ENCODE data around the gene PKP2. TPM values are rescaled to one million over a fixed set of nuclear protein-coding genes. Genes with fewer than 3 reads are reported as not detected.

Gene PKP2
- total and polyA plus RNA-seq, 4 donors = 0.91 to 10.4 (median 3.8) TPM

DNA sequence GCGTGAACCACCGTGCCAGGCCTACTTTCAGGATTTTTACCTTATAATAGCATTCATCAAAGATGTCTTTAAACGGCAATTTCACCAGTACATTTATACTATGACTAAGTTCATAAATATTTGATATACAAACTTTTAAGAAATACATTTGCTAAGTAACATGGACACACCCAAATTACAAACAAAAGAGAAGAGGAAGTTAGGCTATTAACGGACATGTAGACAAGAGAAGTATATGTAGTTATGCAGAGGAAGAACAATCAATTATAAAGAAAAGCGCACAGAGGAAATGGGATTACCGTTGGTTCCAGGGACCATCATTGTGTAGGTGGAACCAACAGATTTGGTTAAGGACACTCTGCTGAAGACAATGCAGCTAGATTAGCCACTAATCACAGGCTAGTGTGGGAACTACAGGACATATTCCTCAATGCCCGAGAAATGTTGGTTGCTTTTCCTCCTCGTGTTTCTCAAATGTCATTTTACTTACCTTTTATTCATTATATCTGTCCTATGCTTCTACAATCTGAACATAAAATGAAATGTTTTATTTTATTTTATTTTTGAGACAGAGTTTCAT lies 24.0 kb upstream of the PKP2 start:
- no peak for DNase-seq
- H3K9ac ChIP-seq (ENCODE audit: insufficient read depth in 1 of 2, low read length in 2 of 2) = no peak overlapping the region
- H3K27ac ChIP-seq (ENCODE audit: low read depth in 1 of 2, low read length in 1 of 2) = no peak overlapping the region
- WGBS, 2 donors = 52 to 61% methylated on average over 8 of the region's 8 CpGs
- H3K27me3 ChIP-seq (ENCODE audit: control insufficient read depth in 3 of 3, insufficient read depth in 3 of 3, low read length in 2 of 3) = no peaks in the 10 kb centered on the region
- H3K4me3 ChIP-seq = no peak overlapping the region
- H3K4me1 ChIP-seq (ENCODE audit: control insufficient read depth in 5 of 5, insufficient read depth in 5 of 5, low read length in 5 of 5) = peaks cover 0 to 9% (median 0%) of the 10 kb centered on the region in 5 donors
- H3K36me3 ChIP-seq (ENCODE audit: control insufficient read depth in 4 of 4, insufficient read depth in 4 of 4, low read length in 4 of 4) = no peaks in the 10 kb centered on the region
- TF ChIP-seq, protein P1, sequence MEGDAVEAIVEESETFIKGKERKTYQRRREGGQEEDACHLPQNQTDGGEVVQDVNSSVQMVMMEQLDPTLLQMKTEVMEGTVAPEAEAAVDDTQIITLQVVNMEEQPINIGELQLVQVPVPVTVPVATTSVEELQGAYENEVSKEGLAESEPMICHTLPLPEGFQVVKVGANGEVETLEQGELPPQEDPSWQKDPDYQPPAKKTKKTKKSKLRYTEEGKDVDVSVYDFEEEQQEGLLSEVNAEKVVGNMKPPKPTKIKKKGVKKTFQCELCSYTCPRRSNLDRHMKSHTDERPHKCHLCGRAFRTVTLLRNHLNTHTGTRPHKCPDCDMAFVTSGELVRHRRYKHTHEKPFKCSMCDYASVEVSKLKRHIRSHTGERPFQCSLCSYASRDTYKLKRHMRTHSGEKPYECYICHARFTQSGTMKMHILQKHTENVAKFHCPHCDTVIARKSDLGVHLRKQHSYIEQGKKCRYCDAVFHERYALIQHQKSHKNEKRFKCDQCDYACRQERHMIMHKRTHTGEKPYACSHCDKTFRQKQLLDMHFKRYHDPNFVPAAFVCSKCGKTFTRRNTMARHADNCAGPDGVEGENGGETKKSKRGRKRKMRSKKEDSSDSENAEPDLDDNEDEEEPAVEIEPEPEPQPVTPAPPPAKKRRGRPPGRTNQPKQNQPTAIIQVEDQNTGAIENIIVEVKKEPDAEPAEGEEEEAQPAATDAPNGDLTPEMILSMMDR (IDR thresholded peaks at IDR 0.05; ENCODE audit: control extremely low read depth, extremely low read depth) = no peak
- no peak for ATAC-seq (ENCODE audit: insufficient read depth, low FRiP score)
- no peaks in the 10 kb centered on the region for H3K9me3 ChIP-seq (ENCODE audit: control insufficient read depth in 4 of 4, insufficient read depth in 3 of 4, low read length in 3 of 4)

DNA sequence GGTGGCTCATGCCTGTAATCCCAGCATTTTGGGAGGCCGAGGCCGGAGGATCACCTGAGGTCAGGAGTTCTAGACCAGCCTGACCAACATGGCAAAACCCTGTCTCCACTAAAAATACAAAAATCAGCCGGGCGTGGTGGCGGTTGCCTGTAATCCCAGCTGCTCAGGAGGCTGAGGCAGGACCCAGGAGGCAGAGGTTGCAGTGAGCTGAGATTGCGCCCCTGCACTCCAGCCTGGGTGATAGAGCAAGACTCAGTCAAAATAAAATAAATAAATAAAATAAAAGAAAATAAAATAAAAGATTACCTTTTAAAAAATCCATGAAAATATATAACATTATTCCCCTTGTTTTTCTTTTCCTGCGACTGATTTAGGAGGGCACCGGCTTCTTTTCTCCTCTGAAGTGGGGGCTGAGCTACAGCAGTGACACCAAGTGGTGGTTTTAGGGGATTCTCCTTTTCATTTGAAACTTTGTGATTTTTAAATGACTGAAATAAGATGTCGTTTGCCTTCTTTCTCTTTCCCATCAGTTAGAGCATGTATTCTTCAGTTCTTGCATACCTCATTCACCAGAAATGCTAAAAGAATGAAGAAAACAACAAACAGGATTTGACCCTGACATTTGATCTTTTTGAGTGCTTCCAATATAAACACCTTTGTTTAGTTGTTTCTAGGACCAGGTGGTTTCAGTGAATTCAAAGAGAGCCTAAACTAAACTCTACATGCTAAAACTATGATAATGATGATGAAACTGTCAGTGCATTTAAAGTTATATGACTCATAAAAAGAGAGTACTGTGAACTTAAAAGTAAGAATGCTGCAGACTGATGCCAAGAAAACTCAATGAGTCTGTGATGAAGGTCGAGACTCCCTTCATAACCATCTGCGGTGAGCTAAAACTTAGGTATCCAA lies 22.6 kb upstream of the PKP2 start:
- no peaks in the 10 kb centered on the region for H3K27me3 ChIP-seq (ENCODE audit: control insufficient read depth in 3 of 3, insufficient read depth in 3 of 3, low read length in 2 of 3)
- no peak overlapping the region for H3K4me3 ChIP-seq
- TF ChIP-seq, protein P1 (IDR thresholded peaks at IDR 0.05; ENCODE audit: control extremely low read depth, extremely low read depth) = no peak
- H3K9me3 ChIP-seq (ENCODE audit: control insufficient read depth in 4 of 4, insufficient read depth in 3 of 4, low read length in 3 of 4) = no peaks in the 10 kb centered on the region
- H3K27ac ChIP-seq (ENCODE audit: low read depth in 1 of 2, low read length in 1 of 2) = no peak overlapping the region
- ATAC-seq (ENCODE audit: insufficient read depth, low FRiP score) (no peak), DNase-seq (peak; percentile 17 to 71 (median 70))
- WGBS, 2 donors = 61 to 66% methylated on average over 11 of the region's 11 CpGs
- H3K4me1 ChIP-seq (ENCODE audit: control insufficient read depth in 5 of 5, insufficient read depth in 5 of 5, low read length in 5 of 5) = peaks cover 0 to 9% (median 0%) of the 10 kb centered on the region in 5 donors
- no peaks in the 10 kb centered on the region for H3K36me3 ChIP-seq (ENCODE audit: control insufficient read depth in 4 of 4, insufficient read depth in 4 of 4, low read length in 4 of 4)
- H3K9ac ChIP-seq (ENCODE audit: insufficient read depth in 1 of 2, low read length in 2 of 2) = peak overlapping the region in 1 of 2 donors; percentile 19

DNA sequence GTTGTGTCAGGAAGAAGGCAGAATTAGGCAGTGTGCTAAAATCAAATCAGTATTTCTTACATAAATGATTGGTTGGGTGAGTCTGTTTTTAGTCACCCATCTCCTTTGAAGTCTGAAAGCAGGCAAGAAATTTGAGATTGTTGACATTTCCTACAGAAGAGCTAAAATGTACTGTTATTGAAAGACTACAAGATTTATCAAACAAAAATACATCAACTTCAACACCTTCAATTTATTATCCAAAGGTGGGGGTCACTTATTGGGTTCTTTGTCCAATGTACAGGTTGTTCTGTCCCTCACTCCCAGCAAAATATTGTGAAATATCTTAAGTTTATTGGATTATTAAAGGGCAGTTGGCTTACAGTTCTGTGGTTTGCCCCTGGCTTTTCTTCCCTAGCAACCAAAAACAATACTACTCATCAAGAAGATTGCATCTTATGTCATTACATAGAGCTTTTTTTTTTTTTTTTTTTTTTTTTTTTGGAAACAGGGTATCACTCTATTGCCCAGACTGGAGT lies 20.6 kb upstream of the PKP2 start:
- H3K27ac ChIP-seq (ENCODE audit: low read depth in 1 of 2, low read length in 1 of 2) = no peak overlapping the region
- H3K4me1 ChIP-seq (ENCODE audit: control insufficient read depth in 5 of 5, insufficient read depth in 5 of 5, low read length in 5 of 5) = peaks cover 0 to 9% (median 0%) of the 10 kb centered on the region in 5 donors
- no peak overlapping the region for H3K4me3 ChIP-seq
- no peak for ATAC-seq (ENCODE audit: insufficient read depth, low FRiP score)
- H3K36me3 ChIP-seq (ENCODE audit: control insufficient read depth in 4 of 4, insufficient read depth in 4 of 4, low read length in 4 of 4) = no peaks in the 10 kb centered on the region
- peak in 2 of 3 donors; percentile 36 to 57 for DNase-seq
- TF ChIP-seq, protein P1 (IDR thresholded peaks at IDR 0.05; ENCODE audit: control extremely low read depth, extremely low read depth) = no peak
- H3K9ac ChIP-seq (ENCODE audit: insufficient read depth in 1 of 2, low read length in 2 of 2) = no peak overlapping the region
- H3K27me3 ChIP-seq (ENCODE audit: control insufficient read depth in 3 of 3, insufficient read depth in 3 of 3, low read length in 2 of 3) = no peaks in the 10 kb centered on the region
- no peaks in the 10 kb centered on the region for H3K9me3 ChIP-seq (ENCODE audit: control insufficient read depth in 4 of 4, insufficient read depth in 3 of 4, low read length in 3 of 4)
